ENCODE data around the gene CPNE2. TPM values are rescaled to one million over a fixed set of nuclear protein-coding genes. Genes with fewer than 3 reads are reported as not detected.
A peak's percentile ranks its signal among the peaks of the same experiment; 100 is the strongest.

CPNE2 gene
- total RNA-seq, 1 experiment from 2014 or later: 14.5 TPM

DNA sequence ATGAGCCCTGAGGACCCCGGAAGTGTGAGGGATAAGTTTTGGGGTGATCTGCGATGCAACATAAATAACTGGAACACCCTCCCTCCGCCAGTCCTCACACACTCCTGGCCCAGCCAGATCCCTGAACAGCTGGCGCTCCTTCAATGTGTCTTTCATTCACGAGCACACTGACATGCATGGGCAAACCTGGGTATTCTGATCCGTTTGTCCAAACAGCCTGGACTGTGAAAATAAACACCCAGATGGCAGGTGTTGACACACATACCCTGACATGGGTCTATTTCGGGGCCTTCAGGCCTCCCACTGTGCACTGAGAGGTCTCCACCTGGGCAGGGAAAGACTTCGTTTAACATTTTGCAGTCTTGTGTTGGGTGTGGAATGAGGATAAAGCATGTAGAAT lies 3.0 kb upstream of the CPNE2 start:
- H3K9me3 Mint-ChIP-seq (ENCODE audit: low read depth, unreplicated experiment): no peaks in the 10 kb centered on the region
- H3K27me3 Mint-ChIP-seq (ENCODE audit: unreplicated experiment): peaks cover 65% of the 10 kb centered on the region
- H3K4me1 Mint-ChIP-seq (ENCODE audit: low read depth, unreplicated experiment): peaks cover 11% of the 10 kb centered on the region
- no peak overlapping the region for H3K27ac Mint-ChIP-seq (ENCODE audit: unreplicated experiment)
- intact Hi-C loops (cut with micrococcal nuclease; ENCODE audit: unreplicated experiment): loop anchor here (10.0 kb wide), 1 partner anchor 425 kb away; no protein-coding TSS in a partner anchor
- no peak overlapping the region for H3K4me3 Mint-ChIP-seq (ENCODE audit: low read depth, unreplicated experiment)
- H3K36me3 Mint-ChIP-seq (ENCODE audit: insufficient read depth, unreplicated experiment): peaks cover 14% of the 10 kb centered on the region
- BruUV-seq (replicated peaks): no TSS peak
- CTCF ChIA-PET: no interaction called here
- TF ChIP-seq, protein P1, sequence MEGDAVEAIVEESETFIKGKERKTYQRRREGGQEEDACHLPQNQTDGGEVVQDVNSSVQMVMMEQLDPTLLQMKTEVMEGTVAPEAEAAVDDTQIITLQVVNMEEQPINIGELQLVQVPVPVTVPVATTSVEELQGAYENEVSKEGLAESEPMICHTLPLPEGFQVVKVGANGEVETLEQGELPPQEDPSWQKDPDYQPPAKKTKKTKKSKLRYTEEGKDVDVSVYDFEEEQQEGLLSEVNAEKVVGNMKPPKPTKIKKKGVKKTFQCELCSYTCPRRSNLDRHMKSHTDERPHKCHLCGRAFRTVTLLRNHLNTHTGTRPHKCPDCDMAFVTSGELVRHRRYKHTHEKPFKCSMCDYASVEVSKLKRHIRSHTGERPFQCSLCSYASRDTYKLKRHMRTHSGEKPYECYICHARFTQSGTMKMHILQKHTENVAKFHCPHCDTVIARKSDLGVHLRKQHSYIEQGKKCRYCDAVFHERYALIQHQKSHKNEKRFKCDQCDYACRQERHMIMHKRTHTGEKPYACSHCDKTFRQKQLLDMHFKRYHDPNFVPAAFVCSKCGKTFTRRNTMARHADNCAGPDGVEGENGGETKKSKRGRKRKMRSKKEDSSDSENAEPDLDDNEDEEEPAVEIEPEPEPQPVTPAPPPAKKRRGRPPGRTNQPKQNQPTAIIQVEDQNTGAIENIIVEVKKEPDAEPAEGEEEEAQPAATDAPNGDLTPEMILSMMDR (IDR thresholded peaks at IDR 0.05; ENCODE audit: unreplicated experiment): no peak
- no peak for DNase-seq

DNA sequence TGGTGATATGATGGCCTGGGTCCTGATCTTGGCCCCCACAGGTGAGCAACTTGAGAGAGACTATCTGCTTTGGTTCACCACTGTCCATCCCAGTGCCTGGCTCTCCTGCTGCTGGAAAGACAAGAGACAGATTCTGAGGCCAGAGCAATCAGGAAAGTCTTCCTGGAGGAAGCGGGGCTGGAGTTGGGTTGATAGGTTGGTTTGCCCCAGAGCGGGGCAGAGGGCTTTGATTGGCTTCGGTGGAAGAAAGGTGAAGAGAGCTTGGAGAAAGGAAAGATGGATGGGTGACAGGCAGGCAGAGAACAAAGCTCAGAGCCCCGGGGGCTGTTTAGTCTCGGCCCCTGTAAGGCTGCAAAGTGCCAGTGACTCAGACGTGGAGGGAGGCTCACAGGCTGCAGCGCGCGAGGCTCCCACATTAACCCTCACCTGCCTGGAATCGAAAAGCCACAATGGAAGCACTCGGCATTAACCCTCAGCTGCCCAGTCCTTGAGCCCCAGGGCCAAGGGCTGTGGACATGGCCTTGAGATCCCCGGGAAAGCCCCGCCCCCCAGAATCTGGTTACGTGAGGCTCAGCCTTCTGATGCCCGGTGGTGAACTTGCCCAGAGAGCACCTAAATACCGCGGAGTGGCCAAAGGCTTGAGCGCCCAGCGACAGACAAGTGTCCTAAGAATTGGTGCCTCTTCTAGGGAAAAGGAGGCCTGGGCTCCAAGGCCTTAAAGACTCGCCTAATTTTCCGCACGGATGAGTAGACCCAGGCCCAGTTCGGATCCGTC lies 996 bp upstream of the CPNE2 start:
- peaks cover 14% of the 10 kb centered on the region for H3K36me3 Mint-ChIP-seq (ENCODE audit: insufficient read depth, unreplicated experiment)
- intact Hi-C loops (cut with micrococcal nuclease; ENCODE audit: unreplicated experiment): loop anchor here (5.0 kb wide), 1 partner anchor 206 kb away; no protein-coding TSS in a partner anchor

DNA sequence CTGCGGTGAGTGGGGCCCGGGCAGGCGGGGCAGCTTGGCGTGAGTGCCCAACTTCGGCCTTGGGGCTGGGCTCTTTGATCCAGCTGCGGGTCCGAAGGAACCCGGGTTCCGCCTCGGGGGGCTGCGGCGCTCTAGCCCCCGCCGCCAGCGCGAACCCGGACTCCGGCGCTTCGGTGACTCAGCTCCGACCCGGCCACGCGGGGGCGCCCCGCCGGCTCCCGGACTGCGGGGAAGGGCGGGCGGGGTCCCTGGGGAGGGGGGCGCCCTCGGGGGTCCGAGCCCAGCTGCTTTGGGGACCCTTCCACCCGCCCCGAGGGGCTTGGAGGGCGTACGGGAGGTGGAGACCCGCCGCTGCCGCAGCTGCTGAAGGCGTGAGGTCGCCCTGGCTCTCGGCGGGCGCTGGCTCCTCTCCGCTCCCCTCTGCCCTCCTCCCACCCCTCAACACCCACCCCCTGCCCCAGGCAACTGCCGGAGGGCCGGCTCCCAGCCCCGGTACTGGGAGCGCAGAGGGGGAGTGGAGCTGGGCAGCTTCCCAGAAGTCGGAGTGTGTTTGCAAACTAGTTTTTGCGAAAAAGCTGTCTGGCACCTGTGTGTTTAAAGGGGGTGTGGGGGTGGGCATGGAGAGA lies 516 bp downstream of the CPNE2 start:
- CTCF ChIA-PET: interaction anchor here (0.6 to 1.6 kb wide), 13 partner anchors 8 to 369 kb away, joined by 3 to 11 read pairs (median 5); partner anchors contain the start of genes PSME3IP1 and RSPRY1

More for the DNA sequence above, 996 bp upstream of the CPNE2 start:
- H3K9me3 Mint-ChIP-seq (ENCODE audit: low read depth, unreplicated experiment): no peaks in the 10 kb centered on the region
- H3K4me1 Mint-ChIP-seq (ENCODE audit: low read depth, unreplicated experiment): peaks cover 11% of the 10 kb centered on the region
- no TSS peak for BruUV-seq (replicated peaks)
- TF ChIP-seq, protein P1 (IDR thresholded peaks at IDR 0.05; ENCODE audit: unreplicated experiment): no peak
- CTCF ChIA-PET: interaction anchor here (0.5 to 1.6 kb wide), 2 partner anchors 10 to 95 kb away, joined by 3 to 5 read pairs; partner anchors contain the start of genes PSME3IP1 and RSPRY1
- H3K4me3 Mint-ChIP-seq (ENCODE audit: low read depth, unreplicated experiment): peak overlapping the region; percentile 27
- H3K27me3 Mint-ChIP-seq (ENCODE audit: unreplicated experiment): peaks cover 54% of the 10 kb centered on the region
- no peak overlapping the region for H3K27ac Mint-ChIP-seq (ENCODE audit: unreplicated experiment)
- peak; percentile 18 for DNase-seq

More for the DNA sequence above, 516 bp downstream of the CPNE2 start:
- peak; percentile 74 for DNase-seq
- TF ChIP-seq, protein P1 (IDR thresholded peaks at IDR 0.05; ENCODE audit: unreplicated experiment): peak; percentile 93
- intact Hi-C loops (cut with micrococcal nuclease; ENCODE audit: unreplicated experiment): loop anchor here (5.0 kb wide), 1 partner anchor 204 kb away; no protein-coding TSS in a partner anchor
- peak overlapping the region; percentile 73 for H3K4me3 Mint-ChIP-seq (ENCODE audit: low read depth, unreplicated experiment)
- peaks cover 40% of the 10 kb centered on the region for H3K27me3 Mint-ChIP-seq (ENCODE audit: unreplicated experiment)
- H3K27ac Mint-ChIP-seq (ENCODE audit: unreplicated experiment): no peak overlapping the region
- peaks cover 11% of the 10 kb centered on the region for H3K4me1 Mint-ChIP-seq (ENCODE audit: low read depth, unreplicated experiment)
- BruUV-seq (replicated peaks): no TSS peak
- H3K36me3 Mint-ChIP-seq (ENCODE audit: insufficient read depth, unreplicated experiment): peaks cover 14% of the 10 kb centered on the region
- H3K9me3 Mint-ChIP-seq (ENCODE audit: low read depth, unreplicated experiment): no peaks in the 10 kb centered on the region
